ENCODE results near the gene GNA14. TPM values are rescaled to one million over a fixed set of nuclear protein-coding genes. Genes with fewer than 3 reads are reported as not detected.
"Not testable (repeated sequence)": the region's sequence is repeated elsewhere in the genome, so short reads cannot be mapped to it uniquely, and the experiment has no call there.

Gene GNA14
- total RNA-seq, 1 donor from 2014 or later, result 0.32 TPM

- TF ChIP-seq CTCF (IDR thresholded peaks at IDR 0.05; ENCODE audit: partially characterized antibody, unreplicated experiment), result no peak
- H3K4me1 Mint-ChIP-seq (ENCODE audit: low read depth, unreplicated experiment), result peaks cover 5% of the 10 kb centered on the region
- DNase-seq, result no peak
- H3K4me3 Mint-ChIP-seq (ENCODE audit: unreplicated experiment), result no peak overlapping the region
- peaks cover 10% of the 10 kb centered on the region for H3K27me3 Mint-ChIP-seq (ENCODE audit: unreplicated experiment)
- H3K9me3 Mint-ChIP-seq (ENCODE audit: unreplicated experiment), result peaks cover 8% of the 10 kb centered on the region
- no peak overlapping the region for H3K27ac Mint-ChIP-seq (ENCODE audit: unreplicated experiment)
- no peaks in the 10 kb centered on the region for H3K36me3 Mint-ChIP-seq (ENCODE audit: unreplicated experiment)
Measured at GRCh38 chr9:77643871-77644270, 4.3 kb downstream of the GNA14 start.

- Mint-ChIP-seq H3K36me3 (ENCODE audit: unreplicated experiment) (no peaks in the 10 kb centered on the region), H3K9me3 (ENCODE audit: unreplicated experiment) (peaks cover 3% of the 10 kb centered on the region), H3K27ac (ENCODE audit: unreplicated experiment) (peak overlapping the region; percentile 10), H3K4me1 (ENCODE audit: low read depth, unreplicated experiment) (peaks cover 7% of the 10 kb centered on the region), H3K27me3 (ENCODE audit: unreplicated experiment) (peaks cover 1% of the 10 kb centered on the region), H3K4me3 (ENCODE audit: unreplicated experiment) (no peak overlapping the region)
- TF ChIP-seq CTCF (IDR thresholded peaks at IDR 0.05; ENCODE audit: partially characterized antibody, unreplicated experiment), result no peak
- DNase-seq, result no peak
Measured at GRCh38 chr9:77640741-77641580, 7.2 kb downstream of the GNA14 start.

GRCh38 chr9:77632652-77633051 is 15.5 kb downstream of the GNA14 start:
- no peak for TF ChIP-seq CTCF (IDR thresholded peaks at IDR 0.05; ENCODE audit: partially characterized antibody, unreplicated experiment)
- H3K27ac Mint-ChIP-seq (ENCODE audit: unreplicated experiment), result no peak overlapping the region
- no peaks in the 10 kb centered on the region for H3K9me3 Mint-ChIP-seq (ENCODE audit: unreplicated experiment)
- peaks cover 2% of the 10 kb centered on the region for H3K27me3 Mint-ChIP-seq (ENCODE audit: unreplicated experiment)
- peak; percentile 11 for DNase-seq
- H3K4me3 Mint-ChIP-seq (ENCODE audit: unreplicated experiment), result no peak overlapping the region
- no peaks in the 10 kb centered on the region for H3K36me3 Mint-ChIP-seq (ENCODE audit: unreplicated experiment)
- peaks cover 5% of the 10 kb centered on the region for H3K4me1 Mint-ChIP-seq (ENCODE audit: low read depth, unreplicated experiment)

GRCh38 chr9:77628864-77629263 is 19.3 kb downstream of the GNA14 start:
- H3K9me3 Mint-ChIP-seq (ENCODE audit: unreplicated experiment); DNase-seq; H3K27ac Mint-ChIP-seq (ENCODE audit: unreplicated experiment); H3K4me3 Mint-ChIP-seq (ENCODE audit: unreplicated experiment); H3K4me1 Mint-ChIP-seq (ENCODE audit: low read depth, unreplicated experiment); H3K27me3 Mint-ChIP-seq (ENCODE audit: unreplicated experiment): not testable (repeated sequence)
- H3K36me3 Mint-ChIP-seq (ENCODE audit: unreplicated experiment), result peaks cover 19% of the 10 kb centered on the region

- no peak for TF ChIP-seq CTCF (IDR thresholded peaks at IDR 0.05; ENCODE audit: partially characterized antibody, unreplicated experiment)
- Mint-ChIP-seq H3K4me1 (ENCODE audit: low read depth, unreplicated experiment) (no peaks in the 10 kb centered on the region), H3K36me3 (ENCODE audit: unreplicated experiment) (no peaks in the 10 kb centered on the region), H3K4me3 (ENCODE audit: unreplicated experiment) (no peak overlapping the region), H3K9me3 (ENCODE audit: unreplicated experiment) (no peaks in the 10 kb centered on the region), H3K27me3 (ENCODE audit: unreplicated experiment) (no peaks in the 10 kb centered on the region), H3K27ac (ENCODE audit: unreplicated experiment) (no peak overlapping the region)
- no peak for DNase-seq
Measured at GRCh38 chr9:77616191-77616590, 31.9 kb downstream of the GNA14 start.

Measured in glutamatergic neuron (in vitro differentiated cells).